ENCODE results near the gene MYADML2. TPM values are rescaled to one million over a fixed set of nuclear protein-coding genes. Genes with fewer than 3 reads are reported as not detected.

Gene MYADML2
- total RNA-seq, 1 experiment from 2014 or later, result 0.22 TPM

DNA sequence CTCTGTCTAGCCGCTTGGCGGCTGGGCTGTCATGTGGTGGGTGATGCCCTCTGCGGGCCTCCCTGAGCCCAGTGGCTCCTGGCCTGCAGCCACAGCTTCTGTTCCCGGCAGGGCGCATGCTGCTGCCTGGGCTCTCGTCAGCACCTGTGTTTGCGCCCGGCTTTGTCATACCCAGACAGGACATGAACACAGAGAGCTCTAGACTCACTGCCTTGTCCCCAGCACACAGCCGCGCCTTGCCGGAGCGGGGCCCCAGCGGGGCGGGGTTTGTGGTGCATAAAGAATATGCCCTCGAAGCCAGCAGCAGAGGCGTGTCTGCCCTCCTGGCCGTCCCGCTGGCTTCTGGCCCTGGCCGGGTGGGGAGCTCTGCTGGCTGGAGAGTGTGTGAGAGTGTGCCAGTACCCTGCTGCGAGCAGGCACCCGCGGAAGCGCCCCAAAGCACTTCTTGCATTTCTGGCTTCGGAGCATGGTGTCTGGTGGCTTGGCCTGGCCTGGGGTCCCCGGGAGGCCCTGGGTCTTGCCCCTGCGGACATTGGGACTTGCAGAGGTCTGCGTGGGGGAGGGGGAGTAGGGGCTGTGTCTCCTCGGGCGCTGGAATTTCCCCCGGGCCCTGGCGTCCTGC lies 44.8 kb upstream of the MYADML2 start:
- Mint-ChIP-seq H3K27me3 (ENCODE audit: low read depth) (no peaks in the 10 kb centered on the region), H3K4me1 (peaks cover 21 to 37% of the 10 kb centered on the region in 2 experiments), H3K4me3 (no peak overlapping the region; a peak in 1 of 5 replicates), H3K27ac (peak overlapping the region in 1 of 3 experiments; percentile 40; a peak in 1 of 7 replicates), H3K36me3 (ENCODE audit: insufficient read depth in 1 of 3, low read depth in 3 of 3) (peaks cover 0 to 24% (median 15%) of the 10 kb centered on the region in 3 experiments; a peak in 6 of 7 replicates), H3K9me3 (no peaks in the 10 kb centered on the region)
- Histone ChIP-seq H3K23ac (ENCODE audit: insufficient read length, low read depth, low read length) (no peak overlapping the region), H4K8ac (replicated peaks; ENCODE audit: insufficient read length, low read depth, low read length) (no peak overlapping the region), H4K91ac (ENCODE audit: insufficient read length, low read depth, low read length) (no peak overlapping the region), H3K4me1 (ENCODE audit: insufficient read depth, low read length) (no peaks in the 10 kb centered on the region; the same call in 1 of the 2 replicates), H3K79me1 (ENCODE audit: insufficient read depth, low read depth, low read length, poor library complexity, severe bottlenecking) (no peaks in the 10 kb centered on the region), H2BK12ac (ENCODE audit: insufficient read length, low read depth, low read length) (no peak overlapping the region), H2BK5ac (ENCODE audit: insufficient read length, low read length) (no peak overlapping the region), H3K4ac (ENCODE audit: low read depth, low read length) (no peak overlapping the region), H3K23me2 (ENCODE audit: insufficient read length, low read depth, low read length, poor library complexity, severe bottlenecking) (no peaks in the 10 kb centered on the region), H3K18ac (ENCODE audit: insufficient read length, low read depth, low read length) (no peak overlapping the region), H3K27me3 (ENCODE audit: insufficient read depth, low read length) (no peaks in the 10 kb centered on the region), H3K4me2 (ENCODE audit: insufficient read depth, insufficient read length, low read length) (no peak overlapping the region), H3K56ac (ENCODE audit: insufficient read length, low read depth, low read length) (no peak overlapping the region), H2BK120ac (ENCODE audit: low read depth, low read length, poor library complexity, severe bottlenecking) (no peak overlapping the region), H3K9me3 (ENCODE audit: control insufficient read depth, low read depth, low read length) (no peaks in the 10 kb centered on the region), H2BK20ac (ENCODE audit: low read depth, low read length, poor library complexity, severe bottlenecking) (no peak overlapping the region), H2AFZ (ENCODE audit: low read length) (no peak overlapping the region), H3T11ph (ENCODE audit: low read length) (no peak overlapping the region), H2AK5ac (ENCODE audit: insufficient read length, low read length) (no peak overlapping the region), H3K9ac (ENCODE audit: extremely low read depth, insufficient read length, low read length) (no peak overlapping the region), H4K20me1 (ENCODE audit: control insufficient read depth, insufficient read depth, insufficient read length) (no peaks in the 10 kb centered on the region), H4K5ac (ENCODE audit: insufficient read length, low read depth, low read length) (no peak overlapping the region), H3K27ac (ENCODE audit: insufficient read length, low read depth, low read length) (no peak overlapping the region), H3K14ac (ENCODE audit: insufficient read depth, low read length) (no peak overlapping the region), H3K79me2 (ENCODE audit: insufficient read depth, low read length) (no peaks in the 10 kb centered on the region; the same call in 1 of the 2 replicates), H2BK15ac (ENCODE audit: low read depth, low read length) (no peak overlapping the region)
- TF ChIP-seq, protein P1, sequence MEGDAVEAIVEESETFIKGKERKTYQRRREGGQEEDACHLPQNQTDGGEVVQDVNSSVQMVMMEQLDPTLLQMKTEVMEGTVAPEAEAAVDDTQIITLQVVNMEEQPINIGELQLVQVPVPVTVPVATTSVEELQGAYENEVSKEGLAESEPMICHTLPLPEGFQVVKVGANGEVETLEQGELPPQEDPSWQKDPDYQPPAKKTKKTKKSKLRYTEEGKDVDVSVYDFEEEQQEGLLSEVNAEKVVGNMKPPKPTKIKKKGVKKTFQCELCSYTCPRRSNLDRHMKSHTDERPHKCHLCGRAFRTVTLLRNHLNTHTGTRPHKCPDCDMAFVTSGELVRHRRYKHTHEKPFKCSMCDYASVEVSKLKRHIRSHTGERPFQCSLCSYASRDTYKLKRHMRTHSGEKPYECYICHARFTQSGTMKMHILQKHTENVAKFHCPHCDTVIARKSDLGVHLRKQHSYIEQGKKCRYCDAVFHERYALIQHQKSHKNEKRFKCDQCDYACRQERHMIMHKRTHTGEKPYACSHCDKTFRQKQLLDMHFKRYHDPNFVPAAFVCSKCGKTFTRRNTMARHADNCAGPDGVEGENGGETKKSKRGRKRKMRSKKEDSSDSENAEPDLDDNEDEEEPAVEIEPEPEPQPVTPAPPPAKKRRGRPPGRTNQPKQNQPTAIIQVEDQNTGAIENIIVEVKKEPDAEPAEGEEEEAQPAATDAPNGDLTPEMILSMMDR (conservative IDR thresholded peaks at IDR 0.05), result no peak
- WGBS (ENCODE audit: extremely low coverage, insufficient read length, low lambda C conversion rate), result no CpG with 5 or more reads among the region's 31 CpGs
- peak; percentile 76 for DNase-seq

All from H9 (cell line).